PFSK-1 (cell line): ENCODE measurements around the gene SLIT3.

Experiments used
- POLR2AphosphoS5 ChIP-seq: IDR thresholded peaks from 2 replicates; pipeline ENCODE4 v1.6.1; 2012; ENCODE audit warnings: low read depth, mild to moderate bottlenecking, control low read depth, low read length, moderate library complexity
- TAF1 ChIP-seq: IDR thresholded peaks from 2 replicates; pipeline ENCODE4 v1.6.1; 2012; ENCODE audit warnings: low read length, control low read depth, borderline replicate concordance; ENCODE audit not compliant: insufficient read depth
- TF ChIP-seq, protein P1 (sequence below), 2 experiments: IDR thresholded peaks; 2 replicates each; pipeline versions ENCODE4 v1.6.1 to v1.8.0; 2011 to 2012; ENCODE audit warnings: low read depth in 2 of 2, low read length in 2 of 2, control low read depth in 1 of 2, inconsistent platforms in 1 of 2, mild to moderate bottlenecking in 1 of 2, moderate library complexity in 1 of 2; ENCODE audit not compliant: insufficient read depth in 1 of 2

DNA sequence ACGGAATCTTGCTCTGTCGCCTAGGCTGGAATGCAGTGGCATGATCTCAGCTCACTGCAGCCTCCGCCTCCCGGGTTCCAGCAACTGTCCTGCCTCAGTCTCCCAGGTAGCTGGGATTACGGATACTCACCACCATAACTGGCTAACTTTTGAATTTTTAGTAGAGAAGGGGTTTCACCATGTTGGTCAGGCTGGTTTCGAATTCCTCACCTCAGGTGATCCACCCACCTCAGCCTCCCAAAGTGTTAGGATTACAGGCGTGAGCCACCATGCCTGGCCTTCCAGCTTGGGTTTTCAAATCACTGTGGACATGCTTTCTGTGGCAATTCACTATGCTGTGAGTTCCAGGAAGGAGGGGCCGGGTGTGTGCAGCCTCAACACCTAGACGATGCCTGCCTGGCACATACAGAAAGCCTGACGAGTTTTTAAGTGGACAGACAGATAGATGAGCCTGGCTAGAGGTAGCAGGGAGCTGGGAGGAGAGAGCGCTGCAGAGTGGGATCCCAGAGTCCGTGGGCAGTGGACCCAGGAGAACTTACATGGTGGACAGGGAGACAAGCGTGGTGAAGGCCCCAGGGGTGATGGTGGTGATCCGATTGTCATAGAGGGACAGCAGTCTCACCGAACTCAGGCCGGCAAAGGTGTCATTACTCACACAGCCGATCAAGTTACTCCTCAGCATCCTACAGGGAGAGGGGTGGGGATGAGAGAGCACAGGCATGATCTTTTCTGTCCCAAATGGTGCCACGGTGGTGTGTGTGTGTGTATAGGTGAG lies 548.3 kb downstream of the SLIT3 start:
- TF ChIP-seq, protein P1, sequence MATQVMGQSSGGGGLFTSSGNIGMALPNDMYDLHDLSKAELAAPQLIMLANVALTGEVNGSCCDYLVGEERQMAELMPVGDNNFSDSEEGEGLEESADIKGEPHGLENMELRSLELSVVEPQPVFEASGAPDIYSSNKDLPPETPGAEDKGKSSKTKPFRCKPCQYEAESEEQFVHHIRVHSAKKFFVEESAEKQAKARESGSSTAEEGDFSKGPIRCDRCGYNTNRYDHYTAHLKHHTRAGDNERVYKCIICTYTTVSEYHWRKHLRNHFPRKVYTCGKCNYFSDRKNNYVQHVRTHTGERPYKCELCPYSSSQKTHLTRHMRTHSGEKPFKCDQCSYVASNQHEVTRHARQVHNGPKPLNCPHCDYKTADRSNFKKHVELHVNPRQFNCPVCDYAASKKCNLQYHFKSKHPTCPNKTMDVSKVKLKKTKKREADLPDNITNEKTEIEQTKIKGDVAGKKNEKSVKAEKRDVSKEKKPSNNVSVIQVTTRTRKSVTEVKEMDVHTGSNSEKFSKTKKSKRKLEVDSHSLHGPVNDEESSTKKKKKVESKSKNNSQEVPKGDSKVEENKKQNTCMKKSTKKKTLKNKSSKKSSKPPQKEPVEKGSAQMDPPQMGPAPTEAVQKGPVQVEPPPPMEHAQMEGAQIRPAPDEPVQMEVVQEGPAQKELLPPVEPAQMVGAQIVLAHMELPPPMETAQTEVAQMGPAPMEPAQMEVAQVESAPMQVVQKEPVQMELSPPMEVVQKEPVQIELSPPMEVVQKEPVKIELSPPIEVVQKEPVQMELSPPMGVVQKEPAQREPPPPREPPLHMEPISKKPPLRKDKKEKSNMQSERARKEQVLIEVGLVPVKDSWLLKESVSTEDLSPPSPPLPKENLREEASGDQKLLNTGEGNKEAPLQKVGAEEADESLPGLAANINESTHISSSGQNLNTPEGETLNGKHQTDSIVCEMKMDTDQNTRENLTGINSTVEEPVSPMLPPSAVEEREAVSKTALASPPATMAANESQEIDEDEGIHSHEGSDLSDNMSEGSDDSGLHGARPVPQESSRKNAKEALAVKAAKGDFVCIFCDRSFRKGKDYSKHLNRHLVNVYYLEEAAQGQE (IDR thresholded peaks at IDR 0.05; ENCODE audit: insufficient read depth in 1 of 2, low read depth in 2 of 2, low read length in 2 of 2) = no peak
- TF ChIP-seq TAF1 = no peak
- TF ChIP-seq POLR2AphosphoS5 = no peak
